Esophagus squamous epithelium (tissue), 4 donors: Measurements from ENCODE around the gene SMARCA4.

Experiments
- CTCF ChIP-seq, 6 experiments: fragments of 450-650 bp in 4 of 6; fragments of 200-600 bp in 2 of 6; sonication (generic) in 2 of 6; IDR thresholded peaks; one replicate each; pipeline ENCODE4 v1.5.1; 2016 to 2019; ENCODE audit warnings: antibody characterized with exemption in 6 of 6, mild to moderate bottlenecking in 4 of 6, moderate library complexity in 4 of 6
- POLR2A ChIP-seq, 4 donors: fragments of 450-650 bp; IDR thresholded peaks; one replicate each; pipeline ENCODE4 v1.6.1; 2017; ENCODE audit warnings: antibody characterized with exemption in 4 of 4, mild to moderate bottlenecking in 4 of 4, moderate library complexity in 3 of 4

DNA sequence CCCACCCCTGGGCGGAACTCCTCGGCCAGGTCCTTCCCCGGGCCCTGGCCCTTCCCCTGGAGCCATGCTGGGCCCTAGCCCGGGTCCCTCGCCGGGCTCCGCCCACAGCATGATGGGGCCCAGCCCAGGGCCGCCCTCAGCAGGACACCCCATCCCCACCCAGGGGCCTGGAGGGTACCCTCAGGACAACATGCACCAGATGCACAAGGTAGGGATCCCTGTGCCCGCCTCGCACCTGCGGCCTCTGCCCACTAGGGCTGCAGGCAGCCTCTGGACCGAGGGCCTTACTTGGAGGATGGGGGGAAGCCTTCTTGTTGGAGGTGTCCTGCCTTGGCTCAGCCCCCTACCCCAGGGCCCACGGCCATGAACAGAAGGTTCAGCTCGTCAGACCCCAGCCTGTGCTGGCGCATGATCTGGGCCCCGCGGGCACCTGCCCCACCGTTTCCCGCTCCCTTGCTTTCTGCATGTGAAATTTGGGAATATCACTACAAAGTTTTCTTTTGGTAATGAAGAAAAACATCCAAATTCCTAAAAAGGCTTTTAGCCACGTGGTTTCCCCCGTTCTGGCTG lies 23.4 kb downstream of the SMARCA4 start:
- no peak for TF ChIP-seq CTCF (IDR thresholded peaks at IDR 0.05)
- no peak for TF ChIP-seq POLR2A (IDR thresholded peaks at IDR 0.05)
